Activated T-cell treated with anti-CD3 and anti-CD28 coated beads, Interleukin-2, amount 50 U/mL, for 24 hours (primary cell): ENCODE measurements around the gene EYS.

ENCODE experiments used
- DNase-seq: peaks from one replicate; pipeline ENCODE4 v3.0.0-alpha.2; 2020
- H3K27ac Mint-ChIP-seq: 2 replicates; pipeline ENCODE4 v1.8.0; 2020; ENCODE audit warnings: mild to moderate bottlenecking, mixed read lengths
- H3K27me3 Mint-ChIP-seq: 2 replicates; pipeline ENCODE4 v1.8.0; 2020; ENCODE audit warnings: mixed read lengths
- H3K36me3 Mint-ChIP-seq: 2 replicates; pipeline ENCODE4 v1.8.0; 2020; ENCODE audit warnings: low read depth, mixed read lengths
- H3K4me1 Mint-ChIP-seq: 2 replicates; pipeline ENCODE4 v1.8.0; 2020; ENCODE audit warnings: low read depth, mixed read lengths
- H3K4me3 Mint-ChIP-seq: 2 replicates; pipeline ENCODE4 v1.8.0; 2020; ENCODE audit warnings: mild to moderate bottlenecking, moderate library complexity, mixed read lengths
- H3K9me3 Mint-ChIP-seq: 2 replicates; pipeline ENCODE4 v1.8.0; 2020; ENCODE audit warnings: mixed read lengths

EYS gene

DNA sequence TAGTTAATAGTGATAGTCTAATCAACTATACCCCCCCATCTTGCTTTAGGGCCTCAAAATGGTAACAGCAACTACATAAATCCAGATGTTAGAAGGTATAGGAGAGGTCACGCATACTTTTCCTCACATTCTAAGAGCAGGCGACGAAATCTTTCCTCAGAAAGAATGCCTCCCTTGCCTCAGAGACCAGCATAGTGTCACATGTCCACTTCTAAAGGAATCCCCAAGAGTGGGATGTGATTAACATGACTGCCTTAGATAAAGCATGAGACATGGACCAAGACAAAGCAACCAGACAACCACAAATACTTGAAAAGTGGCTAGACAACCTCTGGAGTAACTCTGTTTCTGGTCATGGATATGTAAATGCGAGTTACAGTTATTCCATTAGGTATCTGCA lies 710.7 kb downstream of the EYS start:
- Mint-ChIP-seq H3K4me3 (no peak overlapping the region), H3K27me3 (no peaks in the 10 kb centered on the region), H3K27ac (no peak overlapping the region), H3K36me3 (no peaks in the 10 kb centered on the region), H3K9me3 (peaks cover 9% of the 10 kb centered on the region), H3K4me1 (no peaks in the 10 kb centered on the region)
- no peak for DNase-seq

DNA sequence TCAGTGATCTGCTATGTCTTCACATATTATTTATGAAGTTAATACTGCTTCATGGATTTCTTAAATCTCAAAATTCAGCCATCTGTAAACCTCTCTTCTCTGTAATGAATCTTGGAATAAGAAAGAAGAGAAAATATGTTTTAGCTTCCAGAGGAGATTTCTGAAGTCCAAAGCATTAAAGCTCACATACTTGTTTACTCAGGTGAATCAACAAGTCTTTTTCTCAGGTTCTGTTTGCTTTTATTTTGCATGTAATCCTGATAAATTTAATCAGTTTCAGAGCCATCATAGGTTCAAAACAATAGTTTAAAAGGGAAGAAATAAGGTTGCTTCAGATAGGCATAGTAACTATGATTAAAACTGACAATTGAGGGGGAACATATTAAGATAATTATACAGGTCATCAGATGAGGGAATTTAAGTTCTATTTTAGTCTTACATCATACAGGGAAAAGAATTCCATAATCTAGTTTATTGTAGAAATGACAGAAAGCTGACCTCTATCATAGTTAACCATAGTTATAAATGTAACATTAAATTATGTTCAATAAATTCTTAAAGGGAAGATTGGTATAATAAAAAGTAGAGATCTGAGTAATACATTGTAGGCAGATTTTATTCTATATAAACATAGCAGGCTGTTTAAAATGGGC lies 716.2 kb downstream of the EYS start:
- H3K9me3 Mint-ChIP-seq, result peaks cover 5% of the 10 kb centered on the region
- H3K27ac Mint-ChIP-seq, result no peak overlapping the region
- H3K27me3 Mint-ChIP-seq, result no peaks in the 10 kb centered on the region
- no peaks in the 10 kb centered on the region for H3K36me3 Mint-ChIP-seq
- H3K4me1 Mint-ChIP-seq, result no peaks in the 10 kb centered on the region
- H3K4me3 Mint-ChIP-seq, result no peak overlapping the region
- DNase-seq, result no peak

DNA sequence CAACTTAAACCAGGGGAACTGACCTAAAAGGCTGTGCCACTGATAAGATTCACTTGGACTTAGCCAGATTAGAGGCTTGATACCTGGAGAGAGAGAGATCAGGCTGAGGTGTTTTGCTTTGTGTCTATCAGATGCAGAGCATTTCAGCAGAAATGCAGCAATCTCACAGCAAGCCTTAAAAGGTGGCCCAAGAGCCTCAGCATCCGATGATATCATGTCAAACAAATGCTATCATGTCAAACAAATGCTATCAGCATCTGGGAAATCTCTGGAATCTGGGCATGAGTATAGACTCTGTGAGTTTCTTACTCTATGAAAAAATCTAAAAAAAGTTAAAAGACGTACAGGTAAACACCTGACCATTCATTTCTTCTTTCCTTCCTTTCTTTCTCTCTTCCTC lies 718.9 kb downstream of the EYS start:
- H3K27me3 Mint-ChIP-seq, result no peaks in the 10 kb centered on the region
- H3K9me3 Mint-ChIP-seq, result peaks cover 7% of the 10 kb centered on the region
- H3K4me1 Mint-ChIP-seq, result no peaks in the 10 kb centered on the region
- no peak overlapping the region for H3K27ac Mint-ChIP-seq
- H3K4me3 Mint-ChIP-seq, result no peak overlapping the region
- no peaks in the 10 kb centered on the region for H3K36me3 Mint-ChIP-seq
- no peak for DNase-seq

DNA sequence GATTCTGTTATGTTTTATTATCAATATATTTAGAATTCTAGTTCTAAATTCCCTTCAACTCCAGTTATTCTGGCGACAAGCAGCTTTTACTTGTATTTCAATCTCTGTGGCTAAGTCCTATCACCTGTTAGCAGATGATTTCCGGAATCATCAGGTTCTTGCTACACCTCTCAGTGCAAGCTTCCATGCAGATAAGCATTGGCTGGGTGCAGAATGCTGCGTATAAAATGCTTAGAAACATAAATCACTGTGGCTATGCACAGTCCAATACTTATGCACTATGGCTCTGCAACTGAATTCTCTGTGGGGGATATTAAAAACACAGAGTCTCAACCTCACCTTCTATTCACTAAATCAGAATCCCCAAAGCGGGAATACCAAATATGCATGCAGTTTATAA lies 720.0 kb downstream of the EYS start:
- Mint-ChIP-seq H3K4me1 (no peaks in the 10 kb centered on the region), H3K27ac (no peak overlapping the region), H3K9me3 (peaks cover 4% of the 10 kb centered on the region), H3K36me3 (no peaks in the 10 kb centered on the region), H3K4me3 (no peak overlapping the region), H3K27me3 (no peaks in the 10 kb centered on the region)
- no peak for DNase-seq

DNA sequence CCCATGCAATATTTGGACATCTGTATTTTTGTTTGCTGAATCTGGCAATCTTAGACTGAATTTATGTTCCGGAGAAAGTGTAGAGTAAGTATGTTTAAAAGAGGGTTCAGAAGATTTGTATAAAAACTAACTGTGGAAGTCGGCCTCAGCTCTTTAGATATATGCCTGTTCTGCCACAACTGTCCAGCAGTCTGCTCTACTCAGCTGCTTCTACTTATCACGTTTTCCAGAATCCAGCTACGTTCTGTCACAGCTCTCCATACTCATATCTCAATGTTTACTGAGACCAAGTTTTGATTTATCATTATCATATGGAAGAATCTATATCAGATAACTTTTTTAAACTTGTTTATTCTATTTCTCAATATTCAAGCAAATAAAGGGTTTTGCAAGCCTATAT lies 721.3 kb downstream of the EYS start:
- DNase-seq, result no peak
- no peaks in the 10 kb centered on the region for H3K4me1 Mint-ChIP-seq
- no peaks in the 10 kb centered on the region for H3K36me3 Mint-ChIP-seq
- no peaks in the 10 kb centered on the region for H3K27me3 Mint-ChIP-seq
- no peak overlapping the region for H3K4me3 Mint-ChIP-seq
- H3K9me3 Mint-ChIP-seq, result peaks cover 6% of the 10 kb centered on the region
- no peak overlapping the region for H3K27ac Mint-ChIP-seq

DNA sequence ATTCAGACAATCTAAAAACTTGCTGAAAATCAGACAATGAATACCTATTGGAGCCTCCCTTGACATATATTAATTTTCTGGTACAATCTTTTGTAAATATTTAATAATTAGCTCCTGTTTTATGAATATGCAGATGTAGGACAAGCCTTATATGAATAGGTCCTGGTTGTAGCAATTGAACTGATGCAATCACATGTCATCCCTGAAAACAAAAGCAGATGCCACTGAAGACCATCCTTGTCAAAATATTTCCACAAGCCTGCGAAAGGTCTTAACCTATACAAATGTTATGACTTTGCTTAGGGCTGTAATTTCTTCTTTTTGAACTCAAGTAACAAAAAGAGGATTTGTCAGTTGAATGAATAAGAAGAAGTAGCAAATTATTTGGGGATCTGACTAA lies 722.1 kb downstream of the EYS start:
- no peaks in the 10 kb centered on the region for H3K36me3 Mint-ChIP-seq
- no peak overlapping the region for H3K4me3 Mint-ChIP-seq
- peaks cover 6% of the 10 kb centered on the region for H3K9me3 Mint-ChIP-seq
- no peak overlapping the region for H3K27ac Mint-ChIP-seq
- no peaks in the 10 kb centered on the region for H3K4me1 Mint-ChIP-seq
- H3K27me3 Mint-ChIP-seq, result no peaks in the 10 kb centered on the region
- DNase-seq, result no peak

DNA sequence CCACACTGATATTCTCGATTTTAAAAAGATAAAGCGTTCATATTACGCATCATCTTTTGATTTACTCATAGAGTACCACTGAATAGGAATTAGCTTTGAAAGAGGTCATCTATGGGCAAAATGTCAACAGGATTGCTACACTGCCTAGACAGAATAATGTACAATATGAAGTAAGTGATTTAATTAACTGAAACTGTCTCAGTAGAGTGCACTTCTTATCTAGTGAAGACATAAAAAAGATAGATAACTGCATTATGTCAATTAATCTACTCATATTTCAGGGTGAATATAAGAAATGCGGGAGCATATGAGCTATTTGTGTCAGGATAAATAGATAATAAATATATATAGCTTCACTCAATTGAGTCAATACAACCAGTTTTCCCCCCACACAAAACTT lies 723.9 kb downstream of the EYS start:
- Mint-ChIP-seq H3K27ac (no peak overlapping the region), H3K4me3 (no peak overlapping the region), H3K27me3 (no peaks in the 10 kb centered on the region), H3K9me3 (peaks cover 8% of the 10 kb centered on the region), H3K4me1 (no peaks in the 10 kb centered on the region), H3K36me3 (no peaks in the 10 kb centered on the region)
- no peak for DNase-seq

DNA sequence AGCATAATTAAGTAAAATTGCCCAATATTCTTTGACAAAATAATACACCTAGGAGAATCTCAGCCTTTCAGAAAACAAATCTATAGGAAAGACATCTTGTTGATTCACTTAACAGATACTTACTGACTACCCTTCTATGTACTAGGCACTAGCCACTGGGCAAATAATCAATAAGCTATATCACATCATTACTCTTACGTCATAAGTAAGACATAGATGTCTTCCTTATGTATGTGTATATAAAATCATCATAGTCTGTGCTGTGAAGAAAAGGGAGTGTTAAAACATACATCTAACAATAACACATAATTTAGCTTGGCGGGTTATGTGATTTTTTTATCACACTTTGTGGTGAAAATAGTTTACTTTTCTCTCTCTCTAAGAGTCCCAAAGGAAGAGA lies 733.9 kb downstream of the EYS start:
- Mint-ChIP-seq H3K4me3 (no peak overlapping the region), H3K27me3 (no peaks in the 10 kb centered on the region), H3K36me3 (no peaks in the 10 kb centered on the region), H3K9me3 (peaks cover 14% of the 10 kb centered on the region), H3K27ac (no peak overlapping the region), H3K4me1 (no peaks in the 10 kb centered on the region)
- DNase-seq, result no peak

DNA sequence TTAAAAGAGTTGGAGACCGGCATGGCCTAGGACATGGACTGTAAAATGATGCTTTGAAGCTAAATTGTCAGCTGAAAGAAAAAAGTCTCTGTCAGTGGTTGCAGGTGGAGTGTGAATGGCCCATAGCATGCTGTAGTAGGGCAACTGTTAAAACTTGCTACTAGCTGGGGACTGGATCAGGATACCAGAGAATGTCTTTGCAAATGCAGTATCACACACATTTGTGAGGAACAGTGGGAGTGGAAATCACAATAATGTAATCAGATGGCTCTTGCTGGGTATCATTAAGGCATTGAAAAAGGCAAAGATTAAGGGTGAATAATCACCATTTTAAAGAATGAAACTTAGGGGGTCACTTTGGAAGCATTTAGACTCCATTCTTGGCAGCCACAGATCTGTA lies 737.9 kb downstream of the EYS start:
- DNase-seq, result no peak
- H3K27me3 Mint-ChIP-seq, result no peaks in the 10 kb centered on the region
- peaks cover 15% of the 10 kb centered on the region for H3K9me3 Mint-ChIP-seq
- no peak overlapping the region for H3K4me3 Mint-ChIP-seq
- H3K36me3 Mint-ChIP-seq, result no peaks in the 10 kb centered on the region
- H3K27ac Mint-ChIP-seq, result no peak overlapping the region
- no peaks in the 10 kb centered on the region for H3K4me1 Mint-ChIP-seq

DNA sequence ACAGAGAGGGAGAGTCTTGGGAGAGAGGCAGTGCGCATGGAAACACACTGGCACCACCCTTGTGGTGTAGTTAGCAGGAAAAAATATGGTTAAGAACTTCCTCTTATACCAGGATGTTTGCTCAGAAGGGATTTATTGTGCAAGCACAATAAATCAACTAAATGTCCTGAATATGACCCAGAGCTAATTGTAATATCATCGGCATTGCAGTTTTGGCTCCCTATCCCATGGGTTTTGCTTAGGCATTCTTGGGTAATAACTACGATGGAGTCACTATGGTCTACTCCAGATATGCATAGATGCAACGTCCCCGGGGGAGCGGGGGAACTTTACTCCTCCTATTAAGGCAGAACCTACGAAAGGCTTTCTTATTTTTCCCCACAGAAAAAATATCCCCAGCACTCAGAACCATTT lies 751.6 kb downstream of the EYS start:
- no peaks in the 10 kb centered on the region for H3K36me3 Mint-ChIP-seq
- no peaks in the 10 kb centered on the region for H3K27me3 Mint-ChIP-seq
- no peaks in the 10 kb centered on the region for H3K4me1 Mint-ChIP-seq
- H3K4me3 Mint-ChIP-seq, result no peak overlapping the region
- H3K9me3 Mint-ChIP-seq, result peaks cover 5% of the 10 kb centered on the region
- no peak for DNase-seq
- H3K27ac Mint-ChIP-seq, result no peak overlapping the region

DNA sequence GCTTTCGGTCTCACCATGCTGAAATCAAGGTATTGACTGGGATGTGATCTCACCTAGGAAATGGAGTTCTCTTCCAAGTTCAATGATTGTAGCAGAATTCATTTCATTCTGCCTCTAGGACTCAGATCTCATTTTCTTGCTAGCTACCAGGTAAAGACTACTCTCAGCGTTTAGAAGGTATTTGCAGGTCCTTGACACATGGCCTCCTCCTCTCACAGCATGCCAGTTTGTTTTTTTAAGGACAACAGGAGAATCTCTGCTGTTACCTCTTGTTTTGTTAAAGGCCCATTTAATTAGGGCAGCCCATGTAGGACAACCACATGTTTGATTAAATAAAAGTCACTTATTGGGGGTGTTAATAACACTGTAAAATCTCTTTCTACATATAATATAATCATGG lies 757.8 kb downstream of the EYS start:
- H3K27me3 Mint-ChIP-seq, result no peaks in the 10 kb centered on the region
- no peak overlapping the region for H3K4me3 Mint-ChIP-seq
- H3K36me3 Mint-ChIP-seq, result no peaks in the 10 kb centered on the region

DNA sequence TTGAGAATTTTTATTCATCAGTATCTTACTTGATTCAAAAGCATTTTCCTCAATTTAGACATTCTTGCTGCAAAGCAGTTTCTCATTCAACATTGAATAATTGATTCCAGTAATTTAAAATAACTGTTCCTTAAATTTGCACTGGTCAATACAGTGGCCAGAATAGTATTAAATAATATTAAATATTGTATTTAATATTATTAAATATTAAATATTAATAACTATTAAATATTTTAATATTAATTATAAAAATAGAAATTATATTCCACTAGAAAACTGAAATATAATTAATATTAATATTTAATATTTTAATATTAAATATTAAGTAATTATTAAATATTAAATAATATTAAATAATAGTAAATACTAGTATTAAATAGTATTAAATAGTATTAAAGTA lies 758.8 kb downstream of the EYS start:
- no peaks in the 10 kb centered on the region for H3K4me1 Mint-ChIP-seq
- no peaks in the 10 kb centered on the region for H3K27me3 Mint-ChIP-seq
- DNase-seq, result no peak
- H3K4me3 Mint-ChIP-seq, result no peak overlapping the region
- no peaks in the 10 kb centered on the region for H3K36me3 Mint-ChIP-seq
- H3K9me3 Mint-ChIP-seq, result peaks cover 8% of the 10 kb centered on the region
- H3K27ac Mint-ChIP-seq, result no peak overlapping the region

More for the DNA sequence above, 757.8 kb downstream of the EYS start:
- DNase-seq, result no peak
- Mint-ChIP-seq H3K9me3 (peaks cover 3% of the 10 kb centered on the region), H3K27ac (no peak overlapping the region), H3K4me1 (no peaks in the 10 kb centered on the region)

DNA sequence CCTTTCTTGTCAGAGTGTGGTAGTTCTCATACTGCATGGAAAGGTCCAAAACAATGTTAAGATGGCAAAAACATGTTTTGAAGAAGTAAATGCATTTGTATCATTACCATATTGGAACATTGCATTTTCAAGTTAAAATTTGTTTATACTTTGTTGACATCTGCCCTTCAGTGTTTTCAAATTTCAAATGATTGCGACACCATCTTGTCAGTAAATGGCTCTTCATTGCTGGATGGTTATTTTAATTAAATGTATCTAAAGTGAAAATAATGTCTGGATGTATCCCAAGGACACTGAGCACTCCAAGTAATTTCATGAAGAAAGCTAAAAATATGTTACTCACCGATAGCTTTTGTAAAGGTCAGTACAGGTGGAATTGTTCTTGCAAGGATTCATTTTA lies 761.6 kb downstream of the EYS start:
- no peak for DNase-seq
- H3K4me3 Mint-ChIP-seq, result no peak overlapping the region
- no peak overlapping the region for H3K27ac Mint-ChIP-seq
- H3K9me3 Mint-ChIP-seq, result peaks cover 18% of the 10 kb centered on the region
- no peaks in the 10 kb centered on the region for H3K36me3 Mint-ChIP-seq
- no peaks in the 10 kb centered on the region for H3K27me3 Mint-ChIP-seq
- no peaks in the 10 kb centered on the region for H3K4me1 Mint-ChIP-seq

DNA sequence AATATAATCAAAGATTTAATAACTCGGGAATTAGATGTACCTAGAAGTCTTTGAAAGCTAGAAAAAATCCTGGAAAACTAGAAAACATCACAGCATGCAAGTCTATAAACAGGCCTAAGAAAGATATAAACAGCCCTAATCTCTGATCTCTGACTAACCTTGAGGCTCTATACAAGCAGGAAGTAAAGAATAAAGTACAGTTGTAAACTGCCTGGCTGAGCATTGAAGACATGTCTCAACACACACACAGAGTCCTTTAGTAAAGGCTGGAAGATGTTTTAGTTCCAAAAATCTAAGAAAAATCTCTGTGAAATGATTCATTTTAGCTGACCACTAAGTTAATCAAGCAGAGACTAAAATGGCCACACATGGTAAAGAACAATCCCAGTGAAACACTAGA lies 774.5 kb downstream of the EYS start:
- Mint-ChIP-seq H3K36me3 (no peaks in the 10 kb centered on the region), H3K27me3 (no peaks in the 10 kb centered on the region), H3K4me3 (no peak overlapping the region), H3K9me3 (peaks cover 4% of the 10 kb centered on the region), H3K27ac (no peak overlapping the region), H3K4me1 (no peaks in the 10 kb centered on the region)
- no peak for DNase-seq

DNA sequence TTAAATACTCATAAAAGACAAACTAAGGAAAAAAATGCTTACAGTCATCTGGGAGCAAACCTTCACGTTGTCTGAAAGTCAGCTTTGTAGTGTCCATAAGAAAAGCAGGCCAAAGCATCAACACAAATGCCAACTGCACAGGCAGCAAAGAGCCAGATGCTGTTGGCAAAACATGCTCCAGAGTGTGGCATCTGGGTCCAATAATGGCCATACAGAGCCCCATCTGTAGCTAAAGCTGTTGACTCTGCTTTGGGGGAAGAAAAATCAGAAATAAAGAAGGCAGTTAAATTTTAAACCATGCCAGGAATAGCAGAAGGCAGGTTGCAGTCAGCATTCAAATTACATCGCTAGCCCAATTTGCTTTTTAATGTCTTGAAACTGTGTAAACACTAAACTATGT lies 776.3 kb downstream of the EYS start:
- Mint-ChIP-seq H3K4me3 (no peak overlapping the region), H3K36me3 (no peaks in the 10 kb centered on the region), H3K27me3 (no peaks in the 10 kb centered on the region), H3K27ac (no peak overlapping the region), H3K4me1 (no peaks in the 10 kb centered on the region), H3K9me3 (peaks cover 4% of the 10 kb centered on the region)
- DNase-seq, result no peak

DNA sequence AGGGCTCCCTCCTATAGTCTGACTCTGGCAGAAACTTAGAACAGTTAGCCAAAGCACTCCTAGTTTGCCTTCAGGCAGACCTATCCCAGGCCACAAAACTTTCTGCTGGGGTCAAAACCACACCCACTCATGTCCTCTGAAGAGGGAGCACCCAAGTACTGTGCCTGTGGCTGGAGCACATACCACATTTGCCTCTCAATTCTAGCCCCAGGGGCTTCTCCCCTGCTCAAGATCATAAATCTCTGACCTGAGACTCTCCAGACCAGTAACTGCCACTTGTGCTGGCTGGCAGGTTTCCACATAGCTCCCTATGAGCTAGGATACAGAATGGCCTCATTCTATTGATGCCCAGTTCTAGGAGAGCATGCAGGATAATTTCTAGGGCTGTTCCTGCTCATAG lies 781.0 kb downstream of the EYS start:
- no peaks in the 10 kb centered on the region for H3K36me3 Mint-ChIP-seq
- no peaks in the 10 kb centered on the region for H3K27me3 Mint-ChIP-seq
- no peak overlapping the region for H3K4me3 Mint-ChIP-seq
- peaks cover 4% of the 10 kb centered on the region for H3K9me3 Mint-ChIP-seq
- H3K27ac Mint-ChIP-seq, result no peak overlapping the region
- DNase-seq, result no peak
- H3K4me1 Mint-ChIP-seq, result no peaks in the 10 kb centered on the region
